NK-92 (cell line): ENCODE measurements around the gene RASAL2.
"Not testable (repeated sequence)": the region's sequence is repeated elsewhere in the genome, so short reads cannot be mapped to it uniquely, and the experiment has no call there.

Experiments used
- DNase-seq: peaks from one replicate; lab custom pipeline; 2025; ENCODE audit not compliant: unreplicated experiment; lab: John Stamatoyannopoulos, UW

The RASAL2 gene

DNA sequence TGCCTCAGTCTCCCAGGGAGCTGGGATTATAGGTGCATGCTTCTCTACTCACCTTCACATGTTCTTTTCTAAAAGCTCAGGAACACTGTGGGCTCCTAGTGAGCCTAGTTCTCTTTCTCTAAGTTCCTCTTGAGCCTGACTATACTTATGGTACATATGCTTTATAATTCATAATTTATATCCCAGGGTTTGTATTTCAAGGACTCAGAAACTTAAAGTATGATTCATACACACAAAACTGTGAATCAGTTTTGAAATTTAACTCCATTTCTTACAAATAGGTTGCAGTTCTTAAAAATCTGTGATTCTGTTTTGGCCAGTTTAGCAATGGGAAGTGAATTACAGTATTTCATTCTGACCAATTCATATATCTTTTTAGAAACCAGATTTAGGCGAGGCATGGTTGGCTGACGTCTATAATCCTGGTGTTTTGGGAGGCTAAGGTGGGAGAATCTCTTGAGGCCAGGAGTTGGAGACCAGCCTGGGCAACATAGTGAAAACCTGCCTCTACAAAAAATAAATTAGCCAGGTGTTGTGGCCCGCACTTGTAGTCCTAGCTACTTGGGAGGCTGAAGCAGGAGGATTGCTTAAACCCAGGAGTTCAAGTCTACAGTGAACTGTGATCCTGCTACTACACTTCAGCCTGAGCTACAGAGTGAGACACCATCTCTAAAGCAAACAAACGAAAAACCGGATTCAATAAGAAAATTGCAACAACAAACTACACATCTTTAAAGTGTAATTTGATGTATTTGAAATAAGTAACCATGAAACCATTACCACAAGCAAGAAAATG, 15.6 kb downstream of the RASAL2 start:
- DNase-seq, result no peak

DNA sequence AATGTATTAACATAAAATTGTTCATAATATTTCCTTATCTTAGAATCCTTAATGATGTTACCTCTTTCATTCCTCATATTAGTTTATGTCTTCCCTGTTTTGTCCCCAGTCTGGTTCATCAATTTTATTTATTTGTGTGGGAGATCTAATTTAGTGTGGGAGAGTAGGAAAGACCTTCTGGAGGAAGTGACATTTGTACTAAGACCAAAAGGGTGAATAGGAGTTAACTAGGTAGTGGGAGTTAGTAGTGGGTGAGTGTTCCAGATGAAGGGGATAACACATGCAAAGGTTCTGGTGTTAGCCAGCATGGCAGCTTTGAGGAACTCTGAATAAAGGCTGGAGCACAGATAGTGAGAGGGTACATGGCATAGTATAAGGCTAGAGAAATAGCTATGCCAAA, 21.4 kb downstream of the RASAL2 start:
- DNase-seq, result no peak

DNA sequence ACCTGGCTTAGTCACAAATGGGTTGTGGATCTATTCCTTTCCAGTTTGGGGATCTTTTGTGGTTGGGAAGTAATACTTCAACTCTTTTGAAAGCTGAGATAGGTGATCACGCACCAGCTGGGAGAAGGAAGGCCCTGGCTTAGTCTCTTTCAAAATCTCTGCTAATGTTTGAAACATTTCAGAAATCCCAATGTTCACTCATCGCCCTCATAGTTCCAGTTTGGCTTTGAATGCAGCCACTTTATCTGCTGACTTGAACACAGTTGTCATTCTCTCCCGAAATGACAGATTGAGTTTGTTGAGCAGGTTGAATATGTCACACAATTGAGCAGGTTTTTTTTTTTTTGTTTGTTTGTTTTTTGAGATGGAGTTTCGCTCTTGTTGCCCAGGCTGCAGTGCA, 24.6 kb downstream of the RASAL2 start:
- no peak for DNase-seq

DNA sequence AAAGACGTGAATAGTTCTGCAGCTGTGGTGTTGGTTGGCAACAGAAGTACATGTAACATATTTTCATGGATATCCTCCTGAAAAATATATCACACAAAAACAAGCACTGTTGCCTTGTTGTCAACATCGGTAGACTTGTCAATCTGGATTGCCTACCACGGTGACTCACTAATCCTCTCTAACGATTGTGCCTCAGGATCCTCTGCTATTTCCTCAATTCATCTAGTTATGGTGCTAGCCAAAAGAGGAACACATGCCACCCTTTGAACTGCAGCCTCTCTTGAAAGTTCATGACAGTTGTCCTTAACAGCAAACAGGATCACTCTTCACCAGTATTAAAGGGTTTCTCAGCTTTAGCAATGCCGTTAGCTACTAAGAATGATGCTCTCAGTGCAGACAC, 25.7 kb downstream of the RASAL2 start:
- no peak for DNase-seq

DNA sequence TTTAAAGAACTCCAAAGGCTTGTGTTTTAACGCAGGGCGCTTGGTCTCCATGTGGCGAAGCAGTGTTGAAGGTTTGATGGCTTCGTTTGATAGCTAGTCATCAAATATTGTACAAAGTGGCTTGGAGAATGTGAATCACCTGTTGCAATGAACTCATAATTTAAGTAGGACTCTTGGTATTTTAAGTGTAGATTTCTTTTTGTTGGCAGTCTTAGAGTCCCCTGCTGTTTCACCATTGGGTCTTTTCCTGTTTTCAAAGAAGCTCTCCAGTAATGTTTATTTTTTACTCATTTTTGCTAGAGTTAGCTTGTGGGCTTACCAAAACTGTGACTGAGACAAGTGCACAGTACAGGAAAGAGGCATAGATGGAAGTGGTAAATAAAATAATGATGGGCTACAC, 26.2 kb downstream of the RASAL2 start:
- no peak for DNase-seq

DNA sequence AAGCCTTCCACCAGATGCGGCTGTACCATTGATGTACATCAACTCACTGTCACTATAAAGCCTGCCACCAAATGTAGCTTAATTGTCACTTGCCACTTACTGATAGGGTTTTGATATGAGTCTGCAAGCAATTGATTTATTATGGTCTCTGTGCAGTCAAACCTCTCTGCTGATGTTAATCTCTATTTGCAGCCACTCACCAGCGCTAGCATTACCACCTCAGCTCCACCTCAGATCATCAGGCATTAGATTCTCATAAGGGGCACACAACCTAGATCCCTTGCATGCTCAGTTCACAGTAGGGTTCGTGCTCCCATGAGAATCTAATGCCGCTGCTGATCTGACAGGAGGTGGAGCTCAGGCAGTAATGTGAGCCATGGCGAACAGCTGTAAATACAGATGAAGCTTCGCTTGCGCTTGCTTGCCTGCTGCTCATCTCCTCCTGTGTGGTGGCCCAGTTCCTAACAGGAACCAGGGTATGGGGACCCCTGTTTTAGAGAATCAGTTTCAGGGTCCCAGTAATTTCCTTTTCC, 26.7 kb downstream of the RASAL2 start:
- DNase-seq, result not testable (repeated sequence)

DNA sequence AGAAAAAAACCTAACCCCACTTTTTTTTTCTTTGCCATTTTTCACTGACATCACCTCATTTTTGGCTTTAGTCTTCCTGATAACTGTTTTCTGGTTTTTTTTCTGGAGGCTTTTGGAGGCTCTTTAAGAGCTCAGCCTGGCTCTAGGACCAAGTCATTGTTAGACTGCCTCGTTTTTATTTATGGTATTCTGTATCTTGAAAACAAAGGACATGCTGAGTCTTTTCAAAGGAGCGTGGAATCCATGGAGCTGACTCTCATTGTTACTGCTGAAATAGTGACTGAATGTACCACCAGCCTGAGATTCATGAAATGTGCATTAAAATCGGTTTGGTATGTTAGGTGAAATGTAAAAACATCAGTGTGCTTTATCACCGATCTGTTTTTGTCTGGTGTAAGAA, 28.0 kb downstream of the RASAL2 start:
- no peak for DNase-seq

DNA sequence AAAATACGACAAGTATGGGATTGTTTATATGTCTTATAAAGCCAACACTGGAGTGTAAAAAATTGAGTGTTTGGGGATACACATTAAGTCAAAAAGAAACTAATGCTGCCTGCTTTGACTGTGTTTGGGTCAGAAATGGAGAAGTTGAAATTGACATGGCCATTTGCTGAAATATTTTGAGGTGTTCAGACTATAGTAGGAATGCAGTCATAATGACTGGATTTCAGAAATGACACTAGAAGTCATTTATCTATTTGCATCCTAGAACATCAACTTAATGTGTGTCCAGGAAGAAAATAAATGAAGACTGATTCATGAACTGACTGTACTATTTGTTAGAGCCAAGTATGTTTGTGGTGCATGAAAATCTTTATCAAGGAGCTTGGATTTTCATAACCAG, 28.4 kb downstream of the RASAL2 start:
- no peak for DNase-seq

DNA sequence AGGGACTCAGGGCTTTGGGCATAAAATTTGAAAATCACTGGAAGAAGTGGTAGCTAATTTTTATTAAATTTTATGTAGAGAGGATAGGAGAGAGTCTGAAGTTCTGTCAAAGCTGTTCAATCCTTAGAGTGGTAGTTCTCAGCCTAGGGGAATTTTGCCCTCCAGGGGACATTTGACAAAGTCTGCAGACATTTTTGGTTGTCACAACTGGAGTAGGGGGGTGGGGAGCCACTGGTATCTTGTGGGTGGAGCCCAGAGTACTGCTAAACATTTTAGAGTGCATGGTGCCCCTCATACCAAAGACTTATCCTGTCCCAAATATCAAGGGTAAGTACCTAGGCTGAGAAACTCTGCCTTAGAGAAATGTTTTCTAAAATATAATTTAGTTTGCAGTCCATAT, 30.2 kb downstream of the RASAL2 start:
- DNase-seq, result no peak

DNA sequence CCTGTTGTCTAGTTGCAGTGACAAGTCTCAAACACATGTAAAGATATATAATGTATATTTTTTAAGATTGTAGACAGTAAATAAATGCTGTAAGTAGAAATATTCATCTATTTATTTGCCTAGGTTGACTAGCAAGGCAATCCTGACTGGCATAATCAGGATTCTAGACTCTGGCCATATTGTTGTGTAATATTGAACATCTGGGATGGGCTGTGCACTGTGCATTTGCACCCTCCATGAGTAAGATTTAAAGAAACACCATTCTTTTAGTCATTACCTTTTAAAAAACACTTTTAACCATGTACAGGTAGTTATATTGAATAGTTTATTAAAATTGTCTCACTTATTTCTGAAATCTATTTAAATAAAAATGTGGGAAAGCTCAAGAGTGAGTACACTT, 32.4 kb downstream of the RASAL2 start:
- DNase-seq, result no peak

DNA sequence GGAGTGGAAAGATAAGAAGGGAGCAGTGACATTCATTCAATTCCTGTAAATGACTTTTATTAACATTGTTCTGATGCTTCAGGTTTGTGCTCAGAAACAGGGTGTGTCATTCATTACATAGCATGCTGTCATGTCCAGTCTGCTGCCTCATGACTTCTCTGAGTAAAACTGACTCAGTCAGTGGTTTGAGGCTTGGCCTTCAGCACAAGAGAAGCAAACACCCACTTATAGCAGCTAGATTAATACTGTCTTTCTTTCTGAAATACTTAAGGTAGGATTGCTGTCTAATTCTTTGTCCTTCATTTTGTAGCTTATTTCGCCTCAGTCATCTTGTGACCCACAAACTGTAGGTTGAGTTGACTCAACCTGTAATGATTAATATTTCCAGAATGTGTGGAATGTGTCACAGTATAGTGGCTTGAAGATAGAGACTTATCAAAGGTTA, 32.9 kb downstream of the RASAL2 start:
- no peak for DNase-seq

DNA sequence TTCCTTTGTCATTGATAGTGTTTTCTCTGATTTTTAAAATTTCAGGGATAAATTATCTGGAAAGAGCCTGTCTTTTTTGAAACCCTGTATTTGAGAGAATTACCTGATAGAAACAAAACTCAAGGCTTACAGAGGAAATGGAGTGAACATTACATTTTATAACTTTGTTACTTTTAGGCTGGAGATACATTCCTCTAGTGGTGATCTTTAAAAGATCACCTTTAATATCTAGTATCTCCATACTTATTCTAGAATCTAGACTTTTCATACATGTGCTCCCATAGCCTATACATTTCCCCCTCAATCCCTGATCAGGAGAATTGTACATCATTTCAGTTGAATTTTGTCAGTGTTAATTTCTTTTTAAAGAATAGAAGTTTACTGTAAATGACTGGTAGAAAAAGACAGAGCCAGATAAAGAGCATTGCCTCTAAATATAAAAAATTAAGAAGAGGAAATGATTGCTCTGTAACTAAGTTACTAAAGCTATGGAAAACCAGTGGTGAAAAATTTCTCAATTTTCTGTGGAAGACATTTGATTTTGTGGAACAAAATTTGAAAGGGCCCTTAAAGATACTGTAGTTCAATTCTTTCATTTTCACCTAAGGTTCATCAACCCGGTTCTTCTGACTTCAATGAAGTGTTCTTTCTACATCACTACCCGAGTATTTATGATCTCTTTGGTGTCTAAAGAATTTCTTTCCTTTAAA, 33.7 kb downstream of the RASAL2 start:
- DNase-seq, result no peak

DNA sequence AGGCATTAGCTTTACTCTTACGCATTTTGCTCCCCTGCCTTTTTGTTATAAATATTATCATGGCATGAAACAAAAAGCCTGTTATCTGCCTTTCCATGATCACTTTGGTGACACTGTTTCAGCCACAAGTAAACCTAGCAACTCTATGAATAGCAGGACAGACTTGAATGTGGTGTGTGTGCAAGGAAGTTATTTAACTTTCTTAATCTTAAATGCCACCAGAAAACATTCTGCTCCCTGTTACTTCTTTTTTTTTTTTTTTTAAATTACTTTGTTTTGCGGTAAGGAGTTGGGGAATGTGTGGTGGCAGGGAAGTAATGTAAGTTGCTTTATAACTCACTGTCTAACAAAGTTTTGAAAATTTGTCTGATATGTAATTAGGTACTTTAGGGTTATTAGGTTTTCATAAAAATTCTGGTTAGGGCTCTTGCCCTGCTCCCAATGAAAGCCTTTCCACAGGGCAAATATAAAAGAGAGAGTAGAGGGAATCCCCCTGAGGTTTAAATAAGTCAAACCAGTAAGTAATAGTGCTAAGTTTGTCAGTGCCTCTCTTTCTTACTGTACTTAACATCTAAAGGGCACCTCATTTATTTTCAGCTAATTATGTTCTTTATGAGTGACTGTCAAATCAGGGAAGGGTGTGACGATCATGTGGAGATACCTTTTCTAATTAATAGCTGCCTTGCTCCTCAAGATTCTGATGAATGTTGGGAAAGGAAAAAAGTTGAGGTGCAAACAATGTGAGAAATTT, 39.5 kb downstream of the RASAL2 start:
- DNase-seq, result no peak

DNA sequence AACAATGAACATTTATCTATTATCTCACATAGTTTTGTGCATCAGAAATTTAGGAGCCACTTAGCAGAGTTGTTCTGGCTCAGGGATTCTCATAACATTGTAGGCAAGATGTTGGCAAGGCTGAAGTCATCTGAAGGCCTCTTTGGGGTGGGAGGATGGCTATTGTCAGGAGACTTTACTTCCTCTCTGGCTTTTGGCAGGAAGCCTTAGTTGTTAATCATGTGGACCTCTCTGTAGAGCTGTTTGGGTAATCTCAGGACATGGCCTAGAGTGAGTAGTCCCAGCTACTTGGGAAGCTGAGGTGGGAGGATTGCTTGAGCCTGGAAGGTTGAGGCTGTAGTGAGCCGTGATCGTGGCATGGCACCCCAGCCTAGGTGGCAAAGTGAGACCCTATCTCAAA, 40.2 kb downstream of the RASAL2 start:
- no peak for DNase-seq

DNA sequence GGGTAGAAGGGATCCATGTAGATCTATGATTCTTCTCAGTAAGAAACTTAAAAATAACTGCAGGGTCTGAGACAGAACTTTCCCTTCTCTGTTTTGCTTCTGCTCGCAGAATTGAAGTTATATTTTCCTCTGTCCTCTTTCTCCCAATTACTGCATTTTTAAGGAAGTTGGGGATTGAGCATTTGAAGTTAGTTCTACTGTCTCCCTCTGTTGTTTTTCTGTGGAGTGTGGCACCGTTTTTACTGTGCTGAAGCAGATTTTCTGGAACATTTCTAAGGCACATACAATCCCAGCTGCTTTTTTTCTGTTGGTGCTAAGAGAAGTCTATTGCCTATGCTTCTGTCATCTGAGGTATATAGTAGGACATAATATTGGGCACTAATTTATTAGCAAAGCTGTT, 43.3 kb downstream of the RASAL2 start:
- DNase-seq, result no peak

DNA sequence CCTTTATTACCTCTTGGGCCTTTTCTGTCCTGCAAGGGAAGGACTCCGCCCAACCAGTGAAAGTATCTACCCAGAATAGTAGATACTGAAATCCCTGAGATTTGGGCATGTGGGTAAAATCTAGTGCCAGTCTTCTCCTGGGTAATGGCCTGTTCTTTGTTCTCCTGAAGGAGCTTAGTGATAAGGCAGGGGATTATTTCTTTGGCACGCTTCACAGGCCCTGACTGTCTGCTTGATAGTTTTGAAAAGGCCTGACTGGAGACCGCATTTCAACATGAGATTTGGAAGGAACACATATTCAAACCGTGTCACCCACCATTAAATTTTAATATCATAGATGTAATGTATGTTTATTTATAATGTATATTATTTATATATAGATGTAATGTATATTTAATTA, 48.9 kb downstream of the RASAL2 start:
- DNase-seq, result no peak

DNA sequence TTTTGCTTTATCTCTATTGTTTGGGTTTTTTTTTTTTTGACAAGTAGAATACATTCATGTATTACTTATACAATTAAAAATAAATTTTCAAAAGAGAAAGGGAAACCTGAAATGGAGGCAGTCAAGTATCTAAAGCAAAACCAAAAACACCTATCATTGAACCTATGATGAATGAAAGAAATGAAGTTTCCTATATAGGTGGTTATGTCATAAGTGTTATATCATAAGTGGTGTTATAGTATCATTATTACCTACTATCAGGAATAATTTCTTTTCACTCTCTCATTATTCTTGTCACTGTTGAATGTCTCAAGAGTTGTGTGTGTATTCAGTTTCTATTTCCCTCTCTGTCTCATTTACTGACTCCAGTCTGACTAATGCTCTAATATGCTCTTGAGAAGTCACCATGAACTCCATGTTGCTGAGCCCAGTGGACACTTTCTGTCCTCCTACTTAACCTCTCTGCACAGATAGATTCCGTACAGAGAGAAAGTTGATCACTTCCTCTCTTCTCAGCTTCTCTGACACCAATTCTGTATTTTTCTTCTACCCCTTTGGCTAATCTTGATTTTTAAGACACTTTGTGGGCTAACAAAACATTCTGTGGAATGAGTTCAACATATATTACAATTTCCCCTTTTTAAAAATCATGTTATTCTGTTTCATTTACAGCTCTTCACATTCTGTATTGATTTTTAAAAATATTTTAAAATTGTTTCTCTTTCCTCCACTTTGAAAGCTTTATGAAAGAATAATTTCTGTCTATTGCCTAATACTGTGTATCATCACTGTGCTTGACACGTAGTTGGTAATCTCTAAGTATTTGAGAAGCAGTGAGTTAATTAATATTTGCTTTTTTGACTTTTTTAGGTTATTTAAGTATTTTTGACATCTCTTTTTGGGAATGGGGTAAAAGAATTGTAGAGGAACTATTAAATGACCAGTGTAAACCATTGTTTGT, 50.1 kb downstream of the RASAL2 start:
- DNase-seq, result no peak

DNA sequence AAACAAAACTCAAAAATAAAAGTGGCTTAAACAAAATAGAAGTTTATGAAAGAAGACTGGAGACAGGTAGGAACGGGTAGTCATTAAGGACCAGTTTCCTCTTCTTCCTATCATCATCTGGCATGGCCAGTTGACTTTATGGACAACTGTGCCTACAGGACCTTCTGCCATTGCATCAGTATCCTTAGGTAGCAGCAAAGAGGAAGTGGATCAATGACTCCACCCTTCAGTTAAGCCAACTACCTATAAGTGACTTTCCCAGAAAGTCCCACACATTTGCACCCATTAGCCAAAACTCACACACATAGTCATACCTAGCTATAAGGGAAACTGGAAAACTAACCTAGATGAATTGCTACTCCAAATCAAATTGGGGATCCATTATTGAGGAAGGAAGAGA, 51.7 kb downstream of the RASAL2 start:
- DNase-seq, result no peak

DNA sequence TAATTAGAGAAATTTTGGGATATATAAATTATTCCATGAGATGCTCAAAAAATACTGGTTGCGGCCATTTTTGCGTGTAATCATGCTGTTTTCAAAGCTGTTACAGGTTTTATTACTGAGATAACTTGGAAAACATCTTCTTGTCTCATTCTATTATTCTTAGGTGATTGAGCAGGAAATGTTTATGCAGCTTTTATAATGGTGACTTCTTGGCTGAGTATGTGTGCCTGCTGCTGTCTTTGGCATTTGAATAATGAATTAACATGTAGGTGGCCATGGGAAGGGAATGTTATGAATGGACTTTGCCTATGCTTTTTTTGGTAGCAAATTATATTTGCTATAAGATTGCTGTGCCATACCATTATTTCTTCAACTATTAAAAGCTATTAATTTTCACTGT, 52.5 kb downstream of the RASAL2 start:
- no peak for DNase-seq

DNA sequence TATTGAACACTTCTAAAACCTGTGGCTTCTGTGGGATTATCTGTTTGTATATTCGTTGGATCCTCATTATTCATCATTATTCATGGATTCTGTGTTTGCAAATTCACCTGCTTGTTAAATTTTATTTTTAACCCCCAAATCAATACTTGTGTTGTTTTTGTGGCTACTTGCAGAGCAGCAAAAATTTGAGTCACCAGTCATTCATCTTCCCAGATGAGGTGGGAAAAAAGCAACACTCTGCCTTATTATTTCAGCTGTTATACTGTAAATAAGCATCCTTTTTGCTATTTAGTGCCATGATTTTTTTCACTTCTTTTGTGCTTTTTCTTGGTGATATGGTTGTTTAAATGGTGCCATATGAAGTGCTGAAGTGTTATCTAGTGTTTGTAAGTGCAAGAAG, 56.7 kb downstream of the RASAL2 start:
- DNase-seq, result no peak

DNA sequence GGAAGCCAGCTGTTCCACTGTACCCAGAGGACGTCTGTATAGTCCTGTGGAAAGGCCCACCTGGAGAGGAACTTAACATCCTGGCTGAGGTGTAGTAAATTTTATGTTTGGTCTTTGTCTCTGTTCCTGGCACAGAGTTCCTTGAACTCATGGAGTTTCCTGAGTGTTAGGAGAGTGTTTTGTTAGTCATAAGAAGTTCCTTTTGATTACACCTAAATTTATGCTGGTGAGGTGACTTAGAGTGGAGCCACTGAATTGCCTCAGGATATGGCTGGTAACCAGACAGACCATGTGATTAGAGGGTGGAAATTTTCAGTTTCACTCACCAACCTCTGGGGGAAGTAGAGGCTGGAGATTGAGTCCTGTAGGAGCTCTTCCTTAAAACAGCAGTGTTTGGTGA, 57.9 kb downstream of the RASAL2 start:
- DNase-seq, result no peak
